Activated T-helper 1 cell treated with anti-CD3 and anti-CD28 coated beads, Interleukin-12 subunit alpha, Interleukin-12 subunit beta, Interleukin-2, Interleukin-4 antibody, amounts not matched to agents 30 ng/mL and 10 ng/mL and 1 ng/mL, durations not matched to agents 14 hours and 24 hours and 36 hours (primary cell): ENCODE measurements around the gene TYMP. TPM values are rescaled to one million over a fixed set of nuclear protein-coding genes. Genes with fewer than 3 reads are reported as not detected.
A peak's percentile ranks its signal among the peaks of the same experiment; 100 is the strongest.

Experiments
- DNase-seq: peaks from one replicate; pipeline ENCODE4 v3.0.0; 2021; ENCODE audit warnings: low spot score
- H3K27ac Mint-ChIP-seq: one replicate; pipeline ENCODE4 v1.8.0; 2021; ENCODE audit warnings: mild to moderate bottlenecking, mixed read lengths
- H3K27me3 Mint-ChIP-seq: one replicate; pipeline ENCODE4 v1.8.0; 2022; ENCODE audit warnings: mild to moderate bottlenecking, moderate library complexity, mixed read lengths; ENCODE audit not compliant: insufficient read depth
- H3K36me3 Mint-ChIP-seq: one replicate; pipeline ENCODE4 v1.8.0; 2021; ENCODE audit warnings: low read depth, mixed read lengths
- H3K4me1 Mint-ChIP-seq: one replicate; pipeline ENCODE4 v1.8.0; 2021; ENCODE audit warnings: low read depth, mixed read lengths
- H3K4me3 Mint-ChIP-seq: one replicate; pipeline ENCODE4 v1.8.0; 2021; ENCODE audit warnings: mild to moderate bottlenecking, moderate library complexity, mixed read lengths
- H3K9me3 Mint-ChIP-seq: one replicate; pipeline ENCODE4 v1.8.0; 2021; ENCODE audit warnings: mixed read lengths
- intact Hi-C: fragments of 100-400 bp; cut with micrococcal nuclease; formaldehyde crosslinking; loops from one replicate; pipeline ENCODE4 v1.15.1; 2024
- total RNA-seq: library from RNA; stranded (reverse); gene quantifications from 2 replicates; pipeline ENCODE4 v1.2.3, GENCODE V29; 2022

Gene TYMP
- total RNA-seq, 1 donor from 2014 or later: 57.2 TPM

- no peaks in the 10 kb centered on the region for H3K4me1 Mint-ChIP-seq
- intact Hi-C loops: no loop called here
- H3K27me3 Mint-ChIP-seq: peaks cover 3% of the 10 kb centered on the region
- no peak overlapping the region for H3K4me3 Mint-ChIP-seq
- no peak for DNase-seq
- no peaks in the 10 kb centered on the region for H3K9me3 Mint-ChIP-seq
- no peak overlapping the region for H3K27ac Mint-ChIP-seq
- peaks cover 33% of the 10 kb centered on the region for H3K36me3 Mint-ChIP-seq
Measured at GRCh38 chr22:50570861-50571260, 41.0 kb upstream of the TYMP start.

- H3K4me3 Mint-ChIP-seq: no peak overlapping the region
- H3K27me3 Mint-ChIP-seq: peaks cover 3% of the 10 kb centered on the region
- H3K9me3 Mint-ChIP-seq: no peaks in the 10 kb centered on the region
- no peaks in the 10 kb centered on the region for H3K4me1 Mint-ChIP-seq
- no peak overlapping the region for H3K27ac Mint-ChIP-seq
- intact Hi-C loops: no loop called here
- H3K36me3 Mint-ChIP-seq: peaks cover 27% of the 10 kb centered on the region
- DNase-seq: no peak
Measured at GRCh38 chr22:50569896-50570535, 40.2 kb upstream of the TYMP start.

GRCh38 chr22:50569041-50569459, 39.2 kb upstream of the TYMP start:
- H3K9me3 Mint-ChIP-seq: no peaks in the 10 kb centered on the region
- H3K4me1 Mint-ChIP-seq: no peaks in the 10 kb centered on the region
- H3K4me3 Mint-ChIP-seq: no peak overlapping the region
- no peak overlapping the region for H3K27ac Mint-ChIP-seq
- no peak for DNase-seq
- intact Hi-C loops: no loop called here
- peaks cover 27% of the 10 kb centered on the region for H3K36me3 Mint-ChIP-seq
- peaks cover 3% of the 10 kb centered on the region for H3K27me3 Mint-ChIP-seq

- Mint-ChIP-seq H3K27me3 (peaks cover 3% of the 10 kb centered on the region), H3K36me3 (peaks cover 27% of the 10 kb centered on the region), H3K4me3 (no peak overlapping the region), H3K4me1 (peaks cover under 1% of the 10 kb centered on the region), H3K27ac (no peak overlapping the region), H3K9me3 (no peaks in the 10 kb centered on the region)
- no peak for DNase-seq
- intact Hi-C loops: no loop called here
Measured at GRCh38 chr22:50568626-50569025, 38.8 kb upstream of the TYMP start.

- Mint-ChIP-seq H3K4me3 (no peak overlapping the region), H3K4me1 (peaks cover 9% of the 10 kb centered on the region), H3K9me3 (no peaks in the 10 kb centered on the region), H3K27me3 (peaks cover 3% of the 10 kb centered on the region), H3K36me3 (peaks cover 25% of the 10 kb centered on the region), H3K27ac (no peak overlapping the region)
- intact Hi-C loops: no loop called here
- DNase-seq: no peak
Measured at GRCh38 chr22:50567721-50568252, 38.0 kb upstream of the TYMP start.

GRCh38 chr22:50564289-50564688, 34.5 kb upstream of the TYMP start:
- intact Hi-C loops: no loop called here
- no peaks in the 10 kb centered on the region for H3K9me3 Mint-ChIP-seq
- peaks cover 20% of the 10 kb centered on the region for H3K4me1 Mint-ChIP-seq
- no peak for DNase-seq
- peaks cover 9% of the 10 kb centered on the region for H3K27me3 Mint-ChIP-seq
- H3K36me3 Mint-ChIP-seq: peaks cover 7% of the 10 kb centered on the region
- H3K4me3 Mint-ChIP-seq: no peak overlapping the region
- H3K27ac Mint-ChIP-seq: no peak overlapping the region

- Mint-ChIP-seq H3K4me3 (peak overlapping the region; percentile 88), H3K27me3 (peaks cover 9% of the 10 kb centered on the region), H3K27ac (peak overlapping the region; percentile 77), H3K4me1 (peaks cover 20% of the 10 kb centered on the region), H3K36me3 (peaks cover 4% of the 10 kb centered on the region), H3K9me3 (no peaks in the 10 kb centered on the region)
- intact Hi-C loops: loop anchor here (1.0 to 2.0 kb wide), 4 partner anchors 19 to 95 kb away; partner anchors contain the start of genes CHKB and NCAPH2
- no peak for DNase-seq
Measured at GRCh38 chr22:50563413-50564160, 33.8 kb upstream of the TYMP start.

GRCh38 chr22:50562523-50563412, 33.0 kb upstream of the TYMP start, which contains the start of gene SYCE3:
Gene SYCE3 (minus strand): TSS chr22:50562919. CDS start chr22:50556405, 6,514 bp downstream.
- intact Hi-C loops: loop anchor here (1.0 to 2.0 kb wide), 5 partner anchors 14 to 94 kb away; partner anchors contain the start of genes CHKB and NCAPH2
- Mint-ChIP-seq H3K27me3 (peaks cover 9% of the 10 kb centered on the region), H3K27ac (peak within 1 kb of the TSS; percentile 77), H3K9me3 (no peaks in the 10 kb centered on the region), H3K4me3 (peak within 1 kb of the TSS; percentile 88), H3K36me3 (peaks cover 2% of the 10 kb centered on the region), H3K4me1 (peaks cover 20% of the 10 kb centered on the region)
- DNase-seq: peak; percentile 98

GRCh38 chr22:50561401-50562358, 31.9 kb upstream of the TYMP start:
- intact Hi-C loops: loop anchor here (1.0 to 2.0 kb wide), 2 partner anchors 13 to 93 kb away; no protein-coding TSS in a partner anchor
- peaks cover 9% of the 10 kb centered on the region for H3K27me3 Mint-ChIP-seq

GRCh38 chr22:50560034-50560433, 30.2 kb upstream of the TYMP start:
- no peak for DNase-seq
- H3K27ac Mint-ChIP-seq: no peak overlapping the region
- no peak overlapping the region for H3K4me3 Mint-ChIP-seq

More at GRCh38 chr22:50561401-50562358, 31.9 kb upstream of the TYMP start:
- Mint-ChIP-seq H3K4me1 (peaks cover 20% of the 10 kb centered on the region), H3K9me3 (no peaks in the 10 kb centered on the region), H3K27ac (peak overlapping the region; percentile 58), H3K36me3 (no peaks in the 10 kb centered on the region), H3K4me3 (peak overlapping the region; percentile 71)
- DNase-seq: no peak

GRCh38 chr22:50556703-50557102, 26.9 kb upstream of the TYMP start:
- Mint-ChIP-seq H3K4me1 (peaks cover 7% of the 10 kb centered on the region), H3K9me3 (no peaks in the 10 kb centered on the region), H3K27ac (no peak overlapping the region), H3K27me3 (peaks cover 8% of the 10 kb centered on the region), H3K4me3 (no peak overlapping the region), H3K36me3 (no peaks in the 10 kb centered on the region)
- no peak for DNase-seq
- intact Hi-C loops: no loop called here

More at GRCh38 chr22:50560034-50560433, 30.2 kb upstream of the TYMP start:
- H3K9me3 Mint-ChIP-seq: no peaks in the 10 kb centered on the region
- H3K27me3 Mint-ChIP-seq: peaks cover 5% of the 10 kb centered on the region
- peaks cover 20% of the 10 kb centered on the region for H3K4me1 Mint-ChIP-seq
- H3K36me3 Mint-ChIP-seq: no peaks in the 10 kb centered on the region
- intact Hi-C loops: no loop called here
